Progenitor cell of endocrine pancreas (in vitro differentiated cells): ENCODE data around the gene COA5. TPM values are rescaled to one million over a fixed set of nuclear protein-coding genes. Genes with fewer than 3 reads are reported as not detected.
A peak's percentile ranks its signal among the peaks of the same experiment; 100 is the strongest.
"Not testable (repeated sequence)": the region's sequence is repeated elsewhere in the genome, so short reads cannot be mapped to it uniquely, and the experiment has no call there.

Experiments
- DNase-seq: peaks from one replicate; pipeline ENCODE4 v3.0.0; 2021; ENCODE audit warnings: low spot score; ENCODE audit not compliant: unreplicated experiment
- H3K27ac Mint-ChIP-seq: 2 replicates; pipeline ENCODE4 v1.8.0; 2021; ENCODE audit warnings: mild to moderate bottlenecking, moderate library complexity, mixed read lengths
- H3K27me3 Mint-ChIP-seq: 2 replicates; pipeline ENCODE4 v1.8.0; 2021; ENCODE audit warnings: mixed read lengths
- H3K36me3 Mint-ChIP-seq: 2 replicates; pipeline ENCODE4 v1.8.0; 2022; ENCODE audit warnings: mixed read lengths; ENCODE audit not compliant: insufficient read depth
- H3K4me1 Mint-ChIP-seq: 2 replicates; pipeline ENCODE4 v1.8.0; 2021; ENCODE audit warnings: low read depth, mixed read lengths
- H3K4me3 Mint-ChIP-seq: 2 replicates; pipeline ENCODE4 v1.8.0; 2021; ENCODE audit warnings: low read depth, mild to moderate bottlenecking, moderate library complexity, mixed read lengths
- H3K9me3 Mint-ChIP-seq: 2 replicates; pipeline ENCODE4 v1.8.0; 2021; ENCODE audit warnings: low read depth, mixed read lengths
- CTCF ChIP-seq: fragments of 200-600 bp; sonication (generic); IDR thresholded peaks from one replicate; pipeline ENCODE4 v1.5.0; 2021; ENCODE audit warnings: antibody characterized with exemption, mild to moderate bottlenecking; ENCODE audit not compliant: unreplicated experiment
- total RNA-seq: library from RNA; stranded (reverse); gene quantifications from 2 replicates; pipeline ENCODE4 v1.2.1, GENCODE V29; 2021

The COA5 gene
- total RNA-seq, 1 donor from 2014 or later: 45.2 TPM

- H3K4me3 Mint-ChIP-seq: no peak overlapping the region
- H3K36me3 Mint-ChIP-seq: peaks cover 11% of the 10 kb centered on the region
- peaks cover 22% of the 10 kb centered on the region for H3K4me1 Mint-ChIP-seq
Measured at GRCh38 chr2:98605076-98605475, 3.2 kb downstream of the COA5 start.

GRCh38 chr2:98604547-98604946 is 3.8 kb downstream of the COA5 start:
- H3K4me1 Mint-ChIP-seq: peaks cover 17% of the 10 kb centered on the region
- H3K9me3 Mint-ChIP-seq: no peaks in the 10 kb centered on the region
- H3K27me3 Mint-ChIP-seq: no peaks in the 10 kb centered on the region
- no peak overlapping the region for H3K27ac Mint-ChIP-seq
- no peak for TF ChIP-seq CTCF
- no peak for DNase-seq
- peaks cover 12% of the 10 kb centered on the region for H3K36me3 Mint-ChIP-seq
- no peak overlapping the region for H3K4me3 Mint-ChIP-seq

More at GRCh38 chr2:98605076-98605475, 3.2 kb downstream of the COA5 start:
- no peaks in the 10 kb centered on the region for H3K9me3 Mint-ChIP-seq
- DNase-seq: no peak
- no peaks in the 10 kb centered on the region for H3K27me3 Mint-ChIP-seq
- TF ChIP-seq CTCF: no peak
- H3K27ac Mint-ChIP-seq: peak overlapping the region; percentile 14

- Mint-ChIP-seq H3K4me1 (peaks cover 2% of the 10 kb centered on the region), H3K4me3 (no peak overlapping the region), H3K27me3 (no peaks in the 10 kb centered on the region), H3K27ac (no peak overlapping the region), H3K36me3 (peaks cover 19% of the 10 kb centered on the region), H3K9me3 (no peaks in the 10 kb centered on the region)
- DNase-seq: no peak
- peak; percentile 69 for TF ChIP-seq CTCF
Measured at GRCh38 chr2:98601532-98602132, 6.7 kb downstream of the COA5 start.

DNA sequence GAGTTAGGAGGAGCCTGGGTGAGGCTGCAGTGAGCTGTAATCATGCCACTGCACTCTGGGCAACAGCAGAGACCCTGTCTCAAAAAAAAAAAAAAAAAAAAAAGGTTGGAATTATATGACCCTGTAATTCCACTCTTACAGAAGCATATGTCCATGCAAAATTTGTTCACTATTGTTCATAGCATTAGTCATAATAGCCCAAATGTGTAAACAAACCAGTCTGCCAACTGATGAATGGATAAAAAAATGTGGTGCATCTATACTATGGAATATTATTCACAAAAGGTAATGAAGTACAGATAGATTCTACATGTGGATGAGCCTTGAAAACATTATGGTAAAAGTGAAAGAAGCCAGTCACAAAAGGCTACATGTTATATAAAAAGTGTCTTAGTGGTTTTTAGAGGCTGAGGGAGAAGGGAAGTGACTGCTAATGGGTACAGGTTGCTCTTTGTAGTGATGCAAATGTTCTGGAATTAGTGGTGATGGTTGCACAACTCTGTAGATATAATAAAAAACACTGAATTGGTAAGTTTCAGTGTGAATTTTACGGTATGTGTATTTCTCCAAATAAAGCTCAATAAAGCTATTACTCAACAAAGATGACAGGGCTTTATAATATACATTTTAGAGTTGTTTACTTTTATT is 9.4 kb downstream of the COA5 start:
- no peaks in the 10 kb centered on the region for H3K27me3 Mint-ChIP-seq
- peaks cover 26% of the 10 kb centered on the region for H3K36me3 Mint-ChIP-seq
- H3K4me1 Mint-ChIP-seq: no peaks in the 10 kb centered on the region
- DNase-seq: no peak
- no peak for TF ChIP-seq CTCF
- peaks cover 2% of the 10 kb centered on the region for H3K9me3 Mint-ChIP-seq
- H3K27ac Mint-ChIP-seq: no peak overlapping the region
- H3K4me3 Mint-ChIP-seq: no peak overlapping the region

- not testable (repeated sequence) for H3K27me3 Mint-ChIP-seq, H3K4me3 Mint-ChIP-seq, H3K27ac Mint-ChIP-seq, H3K9me3 Mint-ChIP-seq, DNase-seq, H3K4me1 Mint-ChIP-seq
- peaks cover 21% of the 10 kb centered on the region for H3K36me3 Mint-ChIP-seq
Measured at GRCh38 chr2:98594665-98595064, 13.6 kb downstream of the COA5 start.

GRCh38 chr2:98592565-98592964 is 15.7 kb downstream of the COA5 start:
- Mint-ChIP-seq H3K9me3 (peaks cover 4% of the 10 kb centered on the region), H3K27ac (no peak overlapping the region), H3K36me3 (peaks cover 18% of the 10 kb centered on the region), H3K27me3 (no peaks in the 10 kb centered on the region), H3K4me1 (no peaks in the 10 kb centered on the region), H3K4me3 (no peak overlapping the region)
- DNase-seq: no peak
- no peak for TF ChIP-seq CTCF
